Measurements from ENCODE around the gene IDH1. TPM values are rescaled to one million over a fixed set of nuclear protein-coding genes. Genes with fewer than 3 reads are reported as not detected.

IDH1 gene
- total and polyA plus RNA-seq, 2 of the 4 experiments (the other 2 are of a cell fraction) = 53.5 to 77.1 TPM

- ChIA-PET CTCF (no interaction called here), POLR2A (ENCODE audit: unreplicated experiment) (interaction anchor here (1.1 kb wide), 1 partner anchor 14 kb away, joined by 9 read pairs; the partner anchor contains the start of gene IDH1)
- H2BK20ac ChIP-seq (ENCODE audit: low read depth, low read length) = no peak overlapping the region
- in situ Hi-C loops (cut with MboI; ENCODE audit: low sequenced_read_pairs) (loop anchor here (25.0 kb wide), 1 partner anchor 531 kb away; no protein-coding TSS in a partner anchor), intact Hi-C loops (cut with micrococcal nuclease) (no loop called here), dilution Hi-C loops (cut with HindIII; ENCODE audit: low sequenced_read_pairs, unreplicated experiment) (no loop called here)
- no peak overlapping the region for H3K4ac ChIP-seq (ENCODE audit: low read depth, low read length)
- H3K23ac ChIP-seq (ENCODE audit: low read depth, low read length) = no peak overlapping the region
- peaks cover 6% of the 10 kb centered on the region for H3K36me3 ChIP-seq (ENCODE audit: control insufficient read depth, insufficient read depth, low read length)
- DNase-seq (no peak), ATAC-seq (ENCODE audit: low read depth) (no peak)
- no TSS peak for BruUV-seq (replicated peaks)
- no peak overlapping the region for H2BK120ac ChIP-seq (ENCODE audit: low read depth, low read length)
- peaks cover 5% of the 10 kb centered on the region; the same call in 1 of the 2 replicates for H3K4me1 ChIP-seq (ENCODE audit: control insufficient read depth, insufficient read depth, low read length)
- no peak overlapping the region for H3K9ac ChIP-seq (ENCODE audit: low read depth, low read length)
- no peak overlapping the region for H3K27ac ChIP-seq (ENCODE audit: insufficient read depth, low read length)
- H2BK15ac ChIP-seq (ENCODE audit: low read depth, low read length) = no peak overlapping the region
- H2AFZ ChIP-seq (replicated peaks; ENCODE audit: low read length, poor library complexity) = no peak overlapping the region
- no CpG with 5 or more reads among the region's 8 CpGs for WGBS, 2 experiments (ENCODE audit: extremely low coverage in 2 of 2, insufficient read length in 1 of 2)
- no peak overlapping the region for H3K14ac ChIP-seq (replicated peaks; ENCODE audit: low read depth, low read length)
- H4K5ac ChIP-seq (ENCODE audit: low read depth, low read length) = no peak overlapping the region
- peaks cover 7 to 16% of the 10 kb centered on the region in 2 experiments for H3K79me1 ChIP-seq (ENCODE audit: low read depth in 1 of 2, low read length in 2 of 2)
- H3K27me3 ChIP-seq (ENCODE audit: control insufficient read depth, insufficient read depth, low read length) = no peaks in the 10 kb centered on the region
- H4K91ac ChIP-seq (ENCODE audit: insufficient read depth, low read depth, low read length) = no peak overlapping the region
- no peak overlapping the region for H3K4me2 ChIP-seq (ENCODE audit: low read depth, low read length)
- H3K18ac ChIP-seq (ENCODE audit: low read depth, low read length) = no peak overlapping the region
- H3K56ac ChIP-seq (ENCODE audit: extremely low read depth, insufficient read depth, low read length) = no peak overlapping the region
- no peak overlapping the region for H3K4me3 ChIP-seq (ENCODE audit: insufficient read depth, low read depth, low read length)
- no peak overlapping the region for H4K8ac ChIP-seq (ENCODE audit: low read depth in 2 of 2, low read length in 2 of 2)
- H3K9me1 ChIP-seq (ENCODE audit: insufficient read depth, low read length) = peaks cover 8% of the 10 kb centered on the region
- no peak overlapping the region for H2AK9ac ChIP-seq (replicated peaks; ENCODE audit: low read depth, low read length, poor library complexity)
- no peak overlapping the region for H2BK5ac ChIP-seq (ENCODE audit: low read depth, low read length, poor library complexity, severe bottlenecking)
- H2AK5ac ChIP-seq (ENCODE audit: low read depth, low read length) = no peak overlapping the region
- H4K20me1 ChIP-seq (ENCODE audit: insufficient read depth, low read length) = peaks cover 16% of the 10 kb centered on the region; the same call in 1 of the 2 replicates
- H3K9me3 ChIP-seq (ENCODE audit: control insufficient read depth, insufficient read depth, low read length) = no peaks in the 10 kb centered on the region
- TF ChIP-seq CTCF (conservative IDR thresholded peaks at IDR 0.05; ENCODE audit: low read depth, low read length) (no peak), SMC3 (IDR thresholded peaks at IDR 0.05; ENCODE audit: low read depth, low read length) (no peak), CHD1 (IDR thresholded peaks at IDR 0.05; ENCODE audit: low read depth, low read length) (no peak), POLR2A (IDR thresholded peaks at IDR 0.05; ENCODE audit: low read depth, low read length) (no peak), RCOR1 (IDR thresholded peaks at IDR 0.05; ENCODE audit: insufficient replicate concordance, low read length) (no peak), USF2 (IDR thresholded peaks at IDR 0.05; ENCODE audit: low read depth, low read length) (no peak), RAD21 (IDR thresholded peaks at IDR 0.05; ENCODE audit: low read length) (no peak), NFE2L2 (IDR thresholded peaks at IDR 0.05; ENCODE audit: low read depth, low read length) (no peak), MAFK (IDR thresholded peaks at IDR 0.05; ENCODE audit: low read depth, low read length) (no peak), RFX5 (IDR thresholded peaks at IDR 0.05; ENCODE audit: low read depth, low read length) (no peak), FOS (IDR thresholded peaks at IDR 0.05; ENCODE audit: low read depth, low read length) (no peak), MXI1 (IDR thresholded peaks at IDR 0.05; ENCODE audit: borderline replicate concordance, low read depth, low read length) (no peak), BHLHE40 (IDR thresholded peaks at IDR 0.05; ENCODE audit: low read depth, low read length) (no peak), MAZ (IDR thresholded peaks at IDR 0.05; ENCODE audit: borderline replicate concordance, low read depth, low read length) (no peak), ELK1 (IDR thresholded peaks at IDR 0.05; ENCODE audit: borderline replicate concordance, low read depth, low read length) (no peak)
These were observed 13.5 kb upstream of the IDH1 start for GRCh38 chr2:208268156-208268952.

Data from IMR-90 (cell line).